ENCODE results near the gene DDX10. TPM values are rescaled to one million over a fixed set of nuclear protein-coding genes. Genes with fewer than 3 reads are reported as not detected.

The DDX10 gene
- total and polyA plus RNA-seq, 8 donors: 16.5 to 32.8 (median 28.9) TPM

DNA sequence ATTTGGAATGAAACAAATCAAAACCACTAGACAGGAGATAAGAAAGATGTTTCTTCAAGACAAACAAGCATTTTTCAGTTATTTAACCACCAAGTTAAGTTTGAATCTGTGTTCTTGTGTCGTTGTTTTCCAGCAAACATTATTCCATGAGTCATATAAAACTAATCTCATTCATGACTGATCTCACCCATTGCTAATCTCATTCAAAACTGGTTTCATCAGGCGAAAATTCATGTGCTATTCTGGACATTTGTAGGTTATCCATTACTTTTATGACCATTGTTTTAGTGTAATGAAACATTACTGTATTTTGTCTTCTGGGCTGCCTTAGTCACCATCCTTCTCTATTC lies 221.8 kb downstream of the DDX10 start:
- Histone ChIP-seq H3K27ac (no peak overlapping the region), H3K36me3 (no peaks in the 10 kb centered on the region), H3K9me3 (no peaks in the 10 kb centered on the region), H3K4me3 (no peak overlapping the region), H3K27me3 (no peaks in the 10 kb centered on the region), H3K4me1 (no peaks in the 10 kb centered on the region)
- no peak for ATAC-seq
- no peak for TF ChIP-seq CTCF (IDR thresholded peaks at IDR 0.05)
- no peak for DNase-seq
- intact Hi-C loops (cut with DNase I): no loop called here

DNA sequence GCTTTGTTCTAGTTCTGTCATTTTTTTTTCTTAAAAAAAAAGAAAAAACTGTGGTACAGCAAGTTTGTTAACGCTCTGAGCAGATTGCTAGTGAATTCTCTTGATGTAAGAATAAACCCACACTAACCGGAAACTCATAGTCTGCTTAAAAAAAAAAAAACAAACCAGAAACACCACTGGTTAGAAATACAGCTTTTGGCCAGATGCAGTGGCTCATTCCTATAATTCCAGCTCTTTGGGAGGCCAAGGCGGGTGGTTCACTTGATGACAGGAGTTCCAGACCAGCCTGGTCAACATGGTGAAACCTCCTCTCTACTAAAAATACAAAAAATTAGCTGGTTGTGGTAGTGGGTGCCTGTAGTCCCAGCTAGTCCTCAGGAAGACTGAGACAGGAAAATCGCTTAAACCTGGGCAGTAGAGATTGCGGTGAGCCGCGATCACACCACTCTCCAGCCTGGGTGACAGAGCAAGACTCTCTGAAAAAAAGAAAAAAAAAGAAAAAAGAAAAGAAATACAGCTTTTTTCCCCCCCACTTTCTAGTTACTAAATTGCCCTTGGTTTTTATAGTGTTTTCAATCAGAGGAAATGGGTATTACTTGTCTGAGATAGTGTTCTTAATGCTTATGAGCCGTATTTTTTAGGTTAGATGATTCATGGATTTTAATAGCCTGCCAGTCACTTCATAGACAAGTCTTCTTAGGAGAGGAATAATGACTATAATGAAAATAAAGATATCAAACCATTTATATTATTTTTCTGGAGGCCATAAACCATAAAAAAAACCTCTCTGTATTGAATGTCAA lies 222.8 kb downstream of the DDX10 start:
- intact Hi-C loops (cut with DNase I): no loop called here

DNA sequence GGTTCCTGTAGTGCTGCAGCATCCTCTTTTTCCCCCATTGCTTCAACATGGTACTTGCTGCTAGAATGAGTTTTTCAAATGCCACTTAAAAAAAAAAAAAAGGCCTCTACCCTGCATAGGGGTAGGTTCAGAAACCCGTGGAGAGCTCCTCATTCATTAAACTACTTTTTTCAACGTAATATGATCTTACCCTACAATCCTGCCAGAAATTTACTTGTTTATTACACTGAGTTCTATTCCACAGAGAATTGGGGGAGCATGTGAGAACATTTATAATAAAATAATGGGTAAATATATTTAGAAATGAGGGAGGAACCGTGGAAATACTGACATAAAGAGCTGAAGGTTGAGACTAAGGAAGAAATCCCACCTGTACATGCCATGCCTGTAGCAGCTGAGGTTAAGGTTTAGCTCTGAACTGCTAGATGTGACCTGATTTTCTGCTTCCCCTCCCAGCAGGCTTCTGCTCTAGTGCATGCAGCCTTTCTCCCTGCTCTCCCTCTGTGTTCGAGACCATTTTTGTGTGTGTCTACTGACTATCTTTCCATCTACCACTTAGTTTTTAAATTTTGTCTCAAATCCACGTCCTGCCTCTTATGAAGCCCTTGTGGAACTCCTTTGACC lies 225.7 kb downstream of the DDX10 start:
- H3K9me3 ChIP-seq: no peaks in the 10 kb centered on the region
- DNase-seq (no peak), ATAC-seq (no peak)
- H3K36me3 ChIP-seq: no peaks in the 10 kb centered on the region
- no peaks in the 10 kb centered on the region for H3K27me3 ChIP-seq
- H3K4me3 ChIP-seq: no peak overlapping the region
- H3K27ac ChIP-seq: no peak overlapping the region
- TF ChIP-seq CTCF (IDR thresholded peaks at IDR 0.05): no peak
- intact Hi-C loops (cut with DNase I): no loop called here
- peaks cover 0 to under 1% of the 10 kb centered on the region in 2 donors for H3K4me1 ChIP-seq

More for the DNA sequence above, 222.8 kb downstream of the DDX10 start:
- Histone ChIP-seq H3K27me3 (no peaks in the 10 kb centered on the region), H3K4me3 (no peak overlapping the region), H3K9me3 (no peaks in the 10 kb centered on the region), H3K27ac (no peak overlapping the region), H3K4me1 (no peaks in the 10 kb centered on the region), H3K36me3 (no peaks in the 10 kb centered on the region)
- no peak for TF ChIP-seq CTCF (IDR thresholded peaks at IDR 0.05)
- ATAC-seq (no peak), DNase-seq (no peak)

DNA sequence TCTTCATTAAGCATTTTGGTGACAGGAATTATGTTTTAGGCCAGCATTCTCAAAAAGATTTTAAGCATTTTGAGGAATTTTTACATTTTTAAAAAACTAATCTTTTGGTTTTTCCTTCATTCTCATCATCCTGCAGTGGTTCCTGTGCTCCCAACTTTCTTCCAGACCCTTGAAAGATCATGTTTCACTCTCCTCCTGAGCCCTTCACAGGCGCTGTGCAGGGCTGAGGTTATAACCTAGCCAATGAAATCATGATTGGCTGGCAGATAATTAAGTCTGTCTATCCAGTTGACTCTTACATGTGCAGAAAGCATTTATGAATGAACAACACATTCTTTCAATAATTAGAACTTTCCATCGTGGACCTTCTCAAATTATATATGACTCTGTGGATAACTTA lies 226.3 kb downstream of the DDX10 start:
- DNase-seq (no peak), ATAC-seq (no peak)
- no peaks in the 10 kb centered on the region for H3K36me3 ChIP-seq
- H3K27me3 ChIP-seq: no peaks in the 10 kb centered on the region
- intact Hi-C loops (cut with DNase I): no loop called here
- peaks cover 0 to 5% of the 10 kb centered on the region in 2 donors for H3K4me1 ChIP-seq
- TF ChIP-seq CTCF (IDR thresholded peaks at IDR 0.05): no peak
- H3K9me3 ChIP-seq: no peaks in the 10 kb centered on the region
- no peak overlapping the region for H3K4me3 ChIP-seq
- H3K27ac ChIP-seq: no peak overlapping the region

GRCh38 chr11:108891909-108892511 lies 227.1 kb downstream of the DDX10 start:
- TF ChIP-seq CTCF (IDR thresholded peaks at IDR 0.05): no peak
- Histone ChIP-seq H3K4me1 (peaks cover 0 to 5% of the 10 kb centered on the region in 2 donors), H3K27ac (no peak overlapping the region), H3K36me3 (no peaks in the 10 kb centered on the region), H3K9me3 (no peaks in the 10 kb centered on the region), H3K27me3 (no peaks in the 10 kb centered on the region), H3K4me3 (no peak overlapping the region)
- ATAC-seq (no peak), DNase-seq (no peak)
- intact Hi-C loops (cut with DNase I): no loop called here

Data from left lung (tissue), 10 donors.